HG03108 (cell line): ENCODE measurements around the gene LRRC59.

ENCODE experiments used
- ATAC-seq: cut with Tn5 transposase; IDR thresholded peaks from one replicate; pipeline ENCODE4 v1.9.1; 2021; ENCODE audit warnings: moderate library complexity; ENCODE audit not compliant: unreplicated experiment

Gene LRRC59

DNA sequence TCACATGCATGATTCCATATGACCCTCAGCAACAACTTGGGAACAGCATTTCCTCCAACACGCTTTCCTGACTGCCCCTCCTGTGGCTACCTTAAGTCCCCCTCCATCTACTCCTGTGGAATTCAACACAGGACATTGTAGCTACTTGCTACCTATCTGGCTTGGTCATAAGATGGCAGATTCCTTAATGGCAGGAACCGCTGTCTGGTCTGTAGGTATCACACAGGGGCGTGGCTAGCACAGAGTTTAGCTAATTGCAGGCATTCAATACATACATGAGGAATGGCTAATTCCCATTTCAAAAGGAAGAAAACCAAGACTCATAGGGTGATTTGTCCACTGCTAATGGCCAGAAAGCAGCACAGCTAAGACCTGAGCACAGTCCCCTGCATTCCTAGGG is 8.6 kb downstream of the LRRC59 start:
- ATAC-seq, result no peak

DNA sequence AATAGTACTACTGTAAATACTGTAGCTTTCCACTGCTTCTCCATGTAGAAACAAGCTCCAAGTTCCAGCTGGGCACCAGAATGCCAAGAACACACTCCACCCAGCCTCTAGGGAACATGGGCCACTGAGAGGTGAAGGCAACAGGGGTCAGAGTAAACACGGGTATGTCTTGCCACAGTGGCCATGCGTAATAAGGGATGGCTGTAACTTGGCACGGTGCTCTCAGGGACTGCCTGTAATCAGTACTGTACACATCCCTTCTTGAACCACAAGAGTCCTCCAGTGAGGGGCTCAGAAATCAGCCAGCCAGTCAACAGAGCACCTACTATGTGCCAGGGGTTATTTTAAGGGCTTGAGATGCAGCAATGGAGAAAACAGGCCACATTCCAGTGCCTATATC is 10.8 kb downstream of the LRRC59 start:
- no peak for ATAC-seq

DNA sequence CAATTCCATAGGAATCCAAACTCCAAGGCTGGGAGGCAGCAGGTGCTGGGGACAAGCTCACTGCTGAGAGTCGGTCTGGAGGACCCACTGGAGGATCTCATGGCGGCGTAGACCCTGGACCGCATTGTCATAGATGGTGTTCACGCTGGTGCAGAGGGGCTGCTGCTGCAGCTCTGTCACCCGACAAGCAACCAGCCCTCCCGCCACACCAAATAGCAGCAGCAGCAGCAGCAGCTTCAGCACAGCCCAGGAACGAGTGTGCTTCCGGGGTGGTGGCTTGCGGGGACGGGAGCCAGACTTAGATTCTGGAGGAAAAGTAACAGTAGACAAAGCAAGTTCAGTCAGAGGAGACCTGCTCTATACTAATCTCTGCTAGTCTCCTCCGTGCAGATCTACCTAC is 14.4 kb downstream of the LRRC59 start:
- no peak for ATAC-seq

DNA sequence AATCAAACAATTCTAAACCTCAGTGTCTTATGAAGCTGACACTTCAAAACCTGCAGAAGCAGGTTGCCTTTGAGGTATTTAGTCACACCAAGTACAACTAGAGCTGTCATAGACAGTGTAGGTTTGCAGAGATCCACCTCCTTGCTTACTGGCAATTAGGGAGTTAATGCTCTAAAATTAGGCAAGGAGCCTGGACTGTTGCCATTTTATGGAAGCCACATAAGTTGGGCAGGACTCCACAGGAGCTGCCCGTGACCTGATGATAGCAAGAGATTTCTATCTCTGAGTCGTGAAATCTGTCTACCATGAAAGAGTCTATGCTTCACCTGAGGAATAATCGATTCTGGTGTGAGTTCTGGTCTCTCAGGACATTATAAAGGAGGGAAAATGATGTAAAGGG is 15.4 kb downstream of the LRRC59 start:
- ATAC-seq, result no peak

DNA sequence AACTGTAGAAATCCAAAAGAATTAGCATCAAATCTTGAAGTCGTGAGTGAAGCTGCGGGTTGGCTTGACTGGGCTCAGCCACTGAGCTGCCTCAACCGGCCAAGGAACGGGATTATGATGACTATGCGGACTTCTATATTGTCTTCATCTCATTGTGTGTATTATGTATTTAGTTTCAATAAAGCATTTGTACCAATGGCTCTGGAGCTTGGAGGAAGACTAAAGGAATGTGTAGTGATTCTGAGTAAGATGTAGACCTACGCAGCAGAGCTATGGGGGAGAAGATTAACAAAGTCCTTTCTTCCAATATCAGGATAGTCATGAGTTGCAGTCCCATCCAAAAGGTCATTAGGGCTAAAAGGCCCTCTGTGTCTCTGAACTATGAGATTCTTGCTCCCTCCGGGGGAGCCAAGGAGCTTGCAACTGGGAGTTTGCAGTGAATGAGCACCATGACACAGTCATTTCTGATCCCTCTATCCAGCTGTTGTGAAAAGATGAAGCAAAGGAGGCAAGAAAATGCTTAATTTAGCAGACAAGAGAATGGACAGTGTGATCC is 16.0 kb downstream of the LRRC59 start:
- ATAC-seq, result no peak

DNA sequence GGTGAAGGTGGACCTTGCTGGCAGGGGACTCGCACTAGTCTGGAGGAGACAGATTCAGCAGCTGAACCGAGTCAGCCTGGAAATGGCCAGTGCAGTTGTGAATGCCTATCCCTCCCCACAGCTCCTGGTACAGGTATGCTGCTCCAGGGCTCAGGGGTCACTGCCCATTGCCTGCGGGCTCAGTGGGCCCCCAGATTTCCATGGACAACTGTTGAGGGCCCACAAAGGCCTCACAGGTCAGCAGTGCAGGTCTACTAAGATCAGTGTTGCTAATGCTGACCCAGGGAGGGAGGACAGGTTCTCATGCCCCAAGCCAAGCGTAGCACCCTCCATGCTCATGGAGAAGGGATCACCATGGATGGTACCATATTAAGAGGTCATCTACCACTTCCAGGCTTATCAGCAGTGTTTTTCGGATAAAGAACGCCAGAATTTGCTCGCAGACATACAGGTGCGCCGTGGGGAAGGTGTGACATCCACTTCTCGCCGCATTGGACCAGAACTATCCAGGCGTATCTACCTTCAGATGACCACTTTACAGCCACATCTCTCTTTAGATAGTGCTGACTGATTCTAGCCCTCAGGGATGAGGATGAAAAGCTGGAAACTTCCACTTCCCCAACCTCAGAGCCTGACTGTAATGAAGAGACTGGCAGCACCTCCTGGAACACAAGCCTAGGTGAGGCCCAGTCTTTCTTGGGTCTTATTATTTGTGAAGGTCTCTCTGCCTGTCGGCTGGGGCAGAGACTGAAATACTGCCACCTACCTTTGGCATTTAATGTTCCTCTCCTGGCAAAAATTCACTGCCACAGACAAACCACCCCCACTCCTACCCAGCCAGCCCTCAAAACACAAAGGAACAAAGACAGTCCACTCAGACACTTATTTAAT is 16.7 kb downstream of the LRRC59 start:
- ATAC-seq, result no peak

DNA sequence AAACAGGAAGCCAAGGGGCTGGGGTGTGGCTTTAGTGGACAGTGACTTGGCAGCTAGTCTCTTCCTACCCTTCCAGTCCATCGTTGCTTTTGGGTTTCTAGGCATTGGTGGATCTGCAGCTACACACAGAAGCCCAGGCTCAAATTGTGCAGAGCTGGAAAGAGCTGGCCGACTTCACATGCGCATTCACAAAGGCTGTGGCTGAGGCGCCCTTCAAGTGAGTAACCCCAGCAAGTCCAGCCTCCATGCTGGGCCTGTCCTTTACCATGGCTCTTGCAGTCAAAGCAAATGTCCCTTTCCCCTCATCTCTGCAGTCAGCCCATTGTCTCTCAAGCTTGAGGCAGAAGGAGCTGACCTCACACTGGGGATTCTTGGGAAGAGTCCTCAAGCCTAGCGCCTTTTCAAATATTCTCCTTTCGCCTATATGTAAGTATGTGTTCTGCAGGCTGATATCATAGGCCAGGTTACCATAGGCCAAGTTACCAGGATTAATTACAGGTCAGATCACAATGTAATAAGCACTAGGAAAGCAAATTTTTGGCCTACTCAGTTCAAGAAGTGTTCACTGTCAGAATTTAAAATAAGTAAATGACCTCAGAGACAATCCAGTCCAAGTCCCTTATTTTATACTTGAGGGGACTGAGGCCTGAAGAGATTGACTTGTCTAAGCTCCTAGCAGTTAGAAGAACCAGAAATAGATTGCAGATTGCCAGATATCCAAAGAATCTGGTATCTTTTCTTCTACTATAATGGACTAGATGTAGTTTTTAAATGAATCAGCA is 17.8 kb downstream of the LRRC59 start:
- no peak for ATAC-seq

DNA sequence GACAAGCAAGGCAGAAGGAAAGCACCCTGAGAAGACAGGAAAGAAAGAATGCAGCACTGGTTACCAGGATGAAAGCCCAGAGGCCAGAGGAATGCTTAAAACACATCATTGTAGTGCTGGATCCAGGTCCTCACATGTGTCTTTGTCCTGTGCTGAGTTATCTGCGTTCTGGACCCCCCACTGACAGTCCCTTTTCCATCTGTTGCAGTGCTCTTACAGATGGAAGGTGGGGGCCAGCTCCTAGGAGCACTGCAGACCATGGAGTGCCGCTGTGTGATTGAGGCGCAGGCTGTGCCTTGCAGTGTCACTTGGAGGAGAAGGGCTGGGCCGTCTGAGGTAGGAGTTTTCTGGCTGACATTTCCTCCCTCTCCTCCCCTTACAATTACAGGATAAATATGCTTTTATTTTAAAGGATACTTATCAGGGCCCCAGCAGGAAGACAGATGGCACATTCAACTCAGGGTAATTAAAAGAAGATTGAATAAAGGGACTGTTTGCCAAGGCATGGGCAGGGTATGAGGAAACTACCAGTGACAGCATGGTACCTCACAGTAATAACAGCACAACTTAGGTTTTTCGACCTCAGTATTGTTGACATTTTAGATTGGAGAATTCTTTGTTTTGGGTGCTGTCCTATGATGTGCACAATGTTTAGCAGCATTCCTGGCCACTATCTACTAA is 21.3 kb downstream of the LRRC59 start:
- ATAC-seq, result no peak

DNA sequence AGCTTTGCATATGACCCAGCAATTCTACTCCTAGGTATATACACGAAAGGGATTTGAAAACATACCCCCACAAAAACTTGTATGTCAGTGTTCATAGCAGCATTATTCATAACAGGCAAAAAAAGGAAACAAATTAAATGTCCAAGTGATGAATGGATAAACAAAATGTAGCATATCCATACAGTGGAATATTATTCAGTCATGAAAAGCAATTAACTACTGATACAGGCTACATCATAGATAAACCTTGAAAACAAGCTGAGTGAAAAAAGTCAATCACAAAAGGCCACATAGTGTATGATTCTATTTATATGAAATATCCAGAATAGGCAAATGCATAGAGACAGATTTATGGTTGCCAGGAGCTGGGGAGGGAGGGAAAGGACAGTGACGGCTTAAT is 23.6 kb downstream of the LRRC59 start:
- no peak for ATAC-seq

DNA sequence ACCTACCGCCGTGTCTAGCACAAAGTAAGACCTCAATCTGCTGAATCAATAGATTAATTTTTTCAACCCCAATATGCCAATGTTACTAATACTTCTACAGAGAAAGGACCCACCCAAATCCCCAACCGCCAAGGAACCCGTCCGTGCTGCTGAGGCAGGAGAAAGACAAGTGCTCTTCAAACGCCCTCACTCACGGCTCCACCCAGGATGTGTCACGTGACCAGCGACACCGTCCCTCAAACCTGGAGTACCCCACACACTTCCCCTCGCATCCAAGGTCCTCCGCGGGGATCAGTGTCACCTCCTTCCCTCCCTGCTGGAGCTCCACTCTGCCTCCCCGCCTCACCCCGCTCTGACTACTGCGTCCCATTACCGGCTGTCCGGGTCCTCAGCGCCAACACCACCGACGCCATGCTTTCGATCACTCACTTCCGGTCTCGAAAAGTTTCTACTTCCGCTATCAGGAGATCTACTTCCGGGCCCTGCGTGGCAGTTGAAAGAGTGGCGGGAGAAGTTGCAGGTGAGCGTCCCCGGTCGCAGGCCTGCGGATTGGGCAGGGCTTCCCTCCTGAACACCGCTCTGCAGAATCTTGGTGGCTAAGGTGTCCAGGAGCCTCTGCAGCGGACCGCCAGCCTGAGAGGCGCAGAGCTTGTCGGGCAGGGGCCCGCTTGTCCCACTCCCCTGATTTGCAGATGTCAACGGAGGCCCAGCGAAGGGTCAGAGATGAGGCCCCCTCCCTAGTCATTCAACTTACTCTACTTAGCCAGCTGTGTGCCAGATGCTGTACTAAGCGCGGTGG is 24.4 kb downstream of the LRRC59 start, which contains the start of the genes EME1 and MRPL27:
TSS of gene EME1 (plus strand) at position 472 of the 799 bp plus-strand sequence. CDS start 1,980 bp downstream, outside the sequence.
TSS of gene MRPL27 (minus strand) at position 427 of the 799 bp plus-strand sequence. CDS start at position 413, 14 bp downstream.
- no peak for ATAC-seq

DNA sequence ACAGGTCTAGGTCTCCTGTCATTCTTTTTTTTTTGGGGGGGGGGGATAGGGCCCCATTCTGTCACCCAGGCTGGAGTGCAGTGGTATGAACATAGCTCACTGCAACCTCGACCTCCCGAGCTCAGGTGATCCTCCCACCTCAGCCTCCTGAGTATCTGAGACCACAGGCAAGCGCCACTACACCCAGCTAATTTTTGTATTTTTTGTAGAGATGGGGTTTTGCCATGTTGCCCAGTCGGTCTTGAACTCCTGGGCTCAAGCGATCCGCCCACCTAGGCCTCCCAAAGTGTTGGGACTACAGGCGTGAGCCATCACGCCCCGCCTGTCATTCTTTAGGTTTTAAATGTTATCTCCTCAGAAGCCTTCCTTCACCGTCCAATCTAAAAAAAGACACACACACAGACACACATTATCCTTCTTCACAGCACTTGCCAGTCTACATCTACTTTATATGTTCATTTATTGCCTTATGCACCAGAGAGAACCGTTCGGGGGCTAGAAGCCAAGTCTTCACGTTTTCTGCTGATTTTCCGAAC is 25.0 kb downstream of the LRRC59 start:
- ATAC-seq, result no peak

DNA sequence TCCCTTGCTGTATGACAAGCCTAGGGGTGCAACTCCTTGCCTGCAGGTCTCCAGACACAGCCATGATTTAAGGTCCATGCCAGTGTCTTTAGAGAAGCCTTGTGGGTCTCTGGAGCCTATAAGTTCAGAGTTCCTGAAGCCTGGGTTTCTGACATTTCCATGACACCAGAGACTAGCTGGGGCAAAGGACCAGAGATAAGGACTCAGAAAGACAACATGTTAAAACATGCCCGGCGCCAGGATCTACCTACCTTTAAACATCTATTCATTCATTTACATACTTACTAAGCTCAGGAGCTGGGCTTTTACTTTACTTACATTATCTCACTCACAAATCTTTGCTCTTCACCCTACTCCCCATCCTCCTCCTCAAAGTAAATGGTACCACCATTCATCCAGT is 25.8 kb downstream of the LRRC59 start:
- no peak for ATAC-seq

DNA sequence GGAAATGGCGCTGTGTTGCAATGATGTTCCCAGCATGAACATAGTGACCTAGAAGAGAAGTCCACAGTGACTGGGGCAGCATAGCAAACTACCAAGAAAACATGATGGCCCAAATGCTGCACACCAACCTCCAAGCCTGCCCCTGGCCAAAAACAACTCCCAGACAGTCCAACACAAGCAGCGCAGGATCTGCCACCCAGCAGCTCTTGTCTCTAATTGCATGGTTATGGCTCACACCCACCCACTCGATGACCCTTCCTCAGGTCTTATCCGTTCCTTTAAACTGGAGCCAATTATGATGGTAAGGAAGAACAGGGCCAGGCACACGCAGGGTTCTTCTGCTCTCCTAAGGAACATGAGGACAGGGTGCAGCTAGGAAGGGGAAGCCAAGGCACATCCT is 27.3 kb downstream of the LRRC59 start:
- ATAC-seq, result no peak

DNA sequence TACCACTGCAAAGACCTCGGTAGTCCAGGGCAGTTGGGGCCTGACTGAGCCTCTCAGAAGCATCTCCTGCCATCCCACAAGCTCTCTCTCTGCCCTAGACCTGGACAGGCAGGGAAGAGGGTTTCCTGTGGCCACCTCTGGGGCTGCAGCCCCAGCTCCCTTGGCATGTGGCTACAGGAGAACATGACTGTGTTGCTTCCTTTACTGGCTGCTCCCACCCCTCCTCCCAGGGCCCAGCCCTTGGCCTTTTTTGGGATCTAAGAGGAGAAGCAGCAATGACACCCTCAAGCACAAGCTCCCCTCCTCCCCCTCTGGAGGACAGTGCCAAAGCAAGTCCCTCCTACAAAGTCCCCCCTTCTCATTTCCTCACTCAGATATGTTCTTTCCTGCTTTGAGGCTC is 29.9 kb downstream of the LRRC59 start:
- no peak for ATAC-seq

DNA sequence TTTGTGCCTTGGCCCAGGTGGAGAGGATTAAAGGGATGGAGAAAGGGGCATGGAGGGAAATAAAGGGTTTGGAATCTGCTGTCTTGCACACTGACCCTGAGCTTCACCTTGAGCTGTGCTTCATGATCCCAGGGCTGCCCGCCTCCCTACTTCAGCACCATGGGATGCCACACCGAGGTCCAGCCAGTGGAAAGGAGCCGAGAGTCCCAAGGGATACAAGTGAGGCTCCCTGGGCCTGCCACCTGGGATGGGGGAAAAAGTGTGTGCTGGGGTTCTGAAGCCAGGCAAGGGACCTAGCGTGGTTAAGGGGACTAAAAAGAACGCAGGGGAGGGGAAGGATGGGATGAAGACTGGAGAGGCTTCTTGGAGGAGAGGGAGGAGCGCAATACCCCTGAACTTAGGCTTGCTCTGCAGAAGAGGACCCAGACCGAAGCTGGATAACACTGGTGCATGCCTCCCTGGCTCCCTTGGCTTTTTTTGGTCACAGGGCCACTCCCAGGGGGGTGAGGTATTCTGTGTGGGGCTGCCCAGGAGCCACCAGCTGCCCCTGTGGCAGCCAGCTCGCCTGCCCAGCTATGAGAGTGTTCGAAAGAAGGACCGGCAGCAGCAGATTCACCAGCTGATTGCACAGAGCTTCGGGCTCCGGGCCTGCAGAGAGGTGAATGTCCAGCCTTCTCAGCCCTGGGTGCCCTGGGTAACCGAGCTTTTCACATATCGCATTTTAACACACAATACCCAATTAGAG is 31.5 kb downstream of the LRRC59 start:
- no peak for ATAC-seq

DNA sequence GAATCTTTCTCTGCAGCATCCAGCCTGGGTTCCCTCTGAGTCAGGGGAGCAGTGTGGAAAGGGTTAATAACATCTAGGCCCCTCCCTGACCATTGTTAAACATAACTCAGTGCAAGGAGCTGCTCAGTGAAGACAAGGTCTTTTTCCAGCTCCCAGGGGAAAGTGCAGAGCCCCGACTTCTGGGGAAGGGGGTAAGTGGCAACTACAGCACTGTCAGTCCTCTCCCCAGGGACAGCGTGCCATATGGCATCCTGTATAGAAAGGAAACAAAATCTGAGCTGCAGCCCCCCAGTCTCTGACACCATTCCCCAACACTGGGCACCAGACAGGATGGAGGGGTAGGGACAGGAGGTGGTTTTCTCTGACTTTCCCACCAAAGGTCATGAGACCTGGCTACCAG is 32.2 kb downstream of the LRRC59 start:
- ATAC-seq, result no peak

DNA sequence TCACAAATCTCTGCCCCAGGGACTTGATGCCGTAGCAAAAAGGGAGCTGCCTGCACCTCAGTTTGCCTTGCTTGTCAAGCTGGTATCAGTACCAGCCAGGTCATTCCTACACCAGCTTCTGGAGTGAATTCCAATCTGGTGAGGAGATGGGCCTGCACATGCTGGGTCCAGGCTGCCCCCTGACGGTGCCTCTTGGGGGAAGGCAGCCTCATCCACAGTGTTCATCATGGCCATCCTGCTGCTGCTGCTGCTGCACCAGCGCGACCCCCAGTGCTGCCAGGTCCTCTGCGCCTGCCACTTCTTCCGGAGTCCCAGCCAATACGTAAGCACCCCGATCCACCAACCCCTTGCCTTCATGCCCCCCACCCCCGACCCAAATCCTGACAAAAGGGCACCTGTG is 32.6 kb downstream of the LRRC59 start:
- ATAC-seq, result no peak

DNA sequence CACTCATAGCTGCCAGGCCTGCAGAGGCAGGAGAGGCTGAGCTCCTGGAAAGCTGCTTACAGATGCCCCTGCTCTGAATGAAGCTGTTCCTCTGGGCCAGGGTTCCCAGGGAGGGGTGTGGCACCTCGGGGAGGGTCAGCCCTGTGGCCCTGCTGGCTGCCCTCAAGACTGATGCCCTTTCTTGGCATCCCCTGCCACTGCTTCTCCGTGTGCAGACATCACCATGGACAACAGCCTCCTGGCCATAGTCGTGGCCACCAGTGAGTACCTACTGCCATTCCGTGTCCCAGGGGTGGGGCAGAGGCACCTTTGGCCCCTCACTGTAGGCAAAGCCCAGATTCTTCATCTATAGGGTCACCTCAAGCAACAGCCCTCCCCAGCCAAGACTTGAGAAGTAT is 33.3 kb downstream of the LRRC59 start:
- no peak for ATAC-seq
